Endothelial cell of umbilical vein (primary cell): Measurements from ENCODE around the gene KIDINS220. TPM values are rescaled to one million over a fixed set of nuclear protein-coding genes. Genes with fewer than 3 reads are reported as not detected.

ENCODE experiments used
- BruUV-seq: library from RNA; stranded (reverse); fragments of 400-500 nt; replicated peaks from 2 replicates; lab custom pipeline; 2021; lab: Mats Ljungman, UMichigan
- CTCF ChIA-PET: fragments of 300-600, 350-600 bp; sonication (Branson Sonifier 250); formaldehyde crosslinking; loops from one replicate; lab custom pipeline; 2021; ENCODE audit warnings: antibody characterized with exemption, inconsistent platforms; lab: Charles Lee
- POLR2A ChIA-PET: fragments of 300-600, 350-600 bp; sonication (Branson Sonifier 250); formaldehyde crosslinking; loops from one replicate; lab custom pipeline; 2021; ENCODE audit warnings: antibody characterized with exemption, inconsistent platforms; lab: Charles Lee
- DNase-seq: peaks from one replicate; pipeline ENCODE4 v3.0.0-alpha.2; 2011; ENCODE audit warnings: low read depth, low spot score
- FAIRE-seq: peaks from 2 replicates; lab custom pipeline; 2011; peaks lifted over from hg19 to GRCh38; lab: Jason Lieb, UNC
- H2AFZ ChIP-seq: 2 replicates; pipeline ENCODE4 v1.6.0; 2012; ENCODE audit warnings: low read depth, low read length, control low read depth, inconsistent platforms
- H3K27ac ChIP-seq: 2 replicates; pipeline ENCODE4 v1.5.1; 2011; ENCODE audit warnings: low read depth, mild to moderate bottlenecking, control low read depth, low read length, moderate library complexity; ENCODE audit not compliant: insufficient read depth
- H3K27me3 ChIP-seq, 2 experiments: 2 replicates each; pipeline versions ENCODE4 v1.6.0 to v1.6.1; 2011; ENCODE audit warnings: low read length in 2 of 2, mixed read lengths in 1 of 2; ENCODE audit not compliant: control insufficient read depth in 2 of 2, insufficient read depth in 2 of 2
- H3K36me3 ChIP-seq, 2 experiments: 2 replicates in 1 of 2; 3 replicates in 1 of 2; pipeline ENCODE4 v1.5.1; 2011; ENCODE audit warnings: low read length in 2 of 2, mild to moderate bottlenecking in 1 of 2, moderate library complexity in 1 of 2; ENCODE audit not compliant: control insufficient read depth in 2 of 2, insufficient read depth in 2 of 2; ENCODE audit errors: extremely low read depth in 1 of 2
- H3K4me1 ChIP-seq: 3 replicates; pipeline ENCODE4 v1.5.1; 2011; ENCODE audit warnings: mild to moderate bottlenecking, low read length; ENCODE audit not compliant: control insufficient read depth, insufficient read depth; ENCODE audit errors: extremely low read depth
- H3K4me2 ChIP-seq: 2 replicates; pipeline ENCODE4 v1.6.1; 2011; ENCODE audit warnings: low read length, control low read depth, mixed read lengths; ENCODE audit not compliant: insufficient read depth
- H3K4me3 ChIP-seq, 3 experiments: fragments of 200-600 bp in 1 of 3; sonication (generic), shearing (Covaris generic) in 1 of 3; replicated peaks in 1 of 3; 2 replicates each; pipeline ENCODE4 v1.5.1; 2011 to 2016; ENCODE audit warnings: control low read depth in 3 of 3, low read length in 3 of 3, mild to moderate bottlenecking in 2 of 3, inconsistent platforms in 1 of 3, low read depth in 1 of 3, moderate library complexity in 1 of 3; ENCODE audit not compliant: insufficient read depth in 1 of 3
- H3K79me2 ChIP-seq: 2 replicates; pipeline ENCODE4 v1.6.0; 2012; ENCODE audit warnings: low read length, inconsistent platforms; ENCODE audit not compliant: control insufficient read depth, insufficient read depth
- H3K9ac ChIP-seq: replicated peaks from 2 replicates; pipeline ENCODE3; 2011; ENCODE audit warnings: low read length, control low read depth; ENCODE audit not compliant: insufficient read depth; ENCODE audit errors: extremely low read depth
- H3K9me1 ChIP-seq: replicated peaks from 3 replicates; pipeline ENCODE4 v1.6.0; 2011; ENCODE audit warnings: mild to moderate bottlenecking, low read length; ENCODE audit not compliant: control insufficient read depth, insufficient read depth; ENCODE audit errors: extremely low read depth
- H3K9me3 ChIP-seq: replicated peaks from 2 replicates; pipeline ENCODE4 v1.5.1; 2012; ENCODE audit warnings: low read length, inconsistent platforms; ENCODE audit not compliant: control insufficient read depth, insufficient read depth
- H4K20me1 ChIP-seq: replicated peaks from 2 replicates; pipeline ENCODE3; 2011; ENCODE audit warnings: mild to moderate bottlenecking, low read length; ENCODE audit not compliant: control insufficient read depth, insufficient read depth; ENCODE audit errors: extremely low read depth
- EZH2 ChIP-seq: IDR thresholded peaks from 2 replicates; pipeline ENCODE4 v1.6.1; 2012; ENCODE audit warnings: borderline replicate concordance, low read depth, mild to moderate bottlenecking, moderate library complexity, low read length, inconsistent platforms; ENCODE audit not compliant: severe bottlenecking
- FOS ChIP-seq: IDR thresholded peaks from 2 replicates; pipeline ENCODE4 v1.6.1; 2011; ENCODE audit warnings: mild to moderate bottlenecking, low read length, moderate library complexity, borderline replicate concordance; ENCODE audit not compliant: insufficient read depth
- GATA2 ChIP-seq: IDR thresholded peaks from 2 replicates; pipeline ENCODE4 v1.7.0; 2011; ENCODE audit warnings: low read depth, mild to moderate bottlenecking, moderate library complexity, mixed read lengths, low read length; ENCODE audit not compliant: insufficient read length, insufficient read depth
- JUN ChIP-seq: IDR thresholded peaks from 2 replicates; pipeline ENCODE4 v1.6.1; 2011; ENCODE audit warnings: borderline replicate concordance, low read depth; ENCODE audit not compliant: insufficient read length, insufficient read depth
- MYC ChIP-seq: IDR thresholded peaks from one replicate; pipeline ENCODE4 v1.6.1; 2011; ENCODE audit warnings: mild to moderate bottlenecking, low read depth, low read length
- POLR2A ChIP-seq: IDR thresholded peaks from 2 replicates; pipeline ENCODE4 v1.6.1; 2012; ENCODE audit warnings: low read depth, mild to moderate bottlenecking, control low read depth, low read length
- POLR2AphosphoS5 ChIP-seq: IDR thresholded peaks from 2 replicates; pipeline ENCODE4 v1.6.1; 2012; ENCODE audit warnings: low read depth, mild to moderate bottlenecking, control low read depth, low read length, moderate library complexity; ENCODE audit not compliant: insufficient read depth
- dilution Hi-C: fragments of 300-500 bp; cut with MboI; formaldehyde crosslinking; loops from one replicate; pipeline ENCODE4 v1.15.0; 2019; ENCODE audit warnings: low sequenced_read_pairs; ENCODE audit not compliant: extremely low pct_ligation_motif_present
- intact Hi-C: fragments of 100-400 bp; cut with micrococcal nuclease; formaldehyde crosslinking; loops from one replicate; pipeline ENCODE4 v1.10.0; 2022
- polyA plus RNA-seq, 4 experiments: library from polyadenylated mRNA; depleted of rRNA in 3 of 4; stranded (reverse) in 3 of 4; unstranded in 1 of 4; fragments of >200 nt; gene quantifications; 2 replicates each; pipeline versions ENCODE4 v1.2.1 to v1.2.3, GENCODE V29; 2011 to 2012; ENCODE audit warnings: missing spikeins in 1 of 4
- total RNA-seq: library from RNA; stranded (reverse); gene quantifications from 2 replicates; pipeline ENCODE4 v1.2.3, GENCODE V29; 2021
- TF ChIP-seq, protein P1 (sequence below): IDR thresholded peaks from 2 replicates; pipeline ENCODE4 v1.6.1; 2011; ENCODE audit not compliant: insufficient read depth, insufficient read length
- TF ChIP-seq, protein P2 (sequence below), 2 donors: IDR thresholded peaks; 1 replicate in 1 of 2; 2 replicates in 1 of 2; pipeline ENCODE4 v1.5.1; 2011; ENCODE audit warnings: low read length in 2 of 2, mild to moderate bottlenecking in 2 of 2, moderate library complexity in 2 of 2, control low read depth in 1 of 2, inconsistent platforms in 1 of 2, low read depth in 1 of 2; ENCODE audit not compliant: insufficient read depth in 1 of 2; ENCODE audit errors: extremely low read depth in 1 of 2

Gene KIDINS220
- total and polyA plus RNA-seq, 2 donors (not counting 3 experiments of a cell fraction or from before 2014, with no cell fraction given), result 33.9 to 41.3 TPM

DNA sequence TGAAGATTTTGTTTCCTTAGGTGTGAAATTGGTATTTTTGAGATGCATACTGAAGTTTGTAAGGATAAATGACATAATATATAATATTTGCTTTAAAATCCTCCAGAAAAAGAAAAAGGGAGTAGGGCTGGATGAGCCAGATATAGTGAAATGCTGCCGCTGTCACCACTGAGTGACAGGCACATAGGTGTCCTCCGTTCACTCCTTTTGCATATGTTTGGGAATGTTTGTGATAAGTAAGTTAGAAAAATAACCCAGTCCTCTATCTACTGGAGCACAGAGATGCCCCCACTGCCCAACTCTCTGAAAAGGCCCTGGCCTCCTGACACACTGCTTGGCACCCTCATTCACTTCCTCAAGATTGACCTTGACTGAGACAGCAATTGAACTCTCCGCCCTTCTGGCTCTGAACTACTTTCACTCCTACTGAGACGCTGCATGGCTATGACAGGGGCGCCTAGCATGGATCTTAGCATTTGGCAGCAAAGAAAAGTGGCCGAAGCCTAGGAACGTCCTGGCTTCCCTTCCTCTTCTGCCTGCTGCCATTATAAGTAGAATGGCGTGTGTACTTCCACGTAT, 145.5 kb downstream of the KIDINS220 start:
- H3K79me2 ChIP-seq, result no peaks in the 10 kb centered on the region
- H3K9ac ChIP-seq, result no peak overlapping the region
- POLR2A ChIA-PET, result no interaction called here
- H3K36me3 ChIP-seq, result no peaks in the 10 kb centered on the region
- no peak overlapping the region for H3K4me3 ChIP-seq
- H3K4me2 ChIP-seq, result no peak overlapping the region
- H3K27me3 ChIP-seq, result peaks cover 0 to 2% of the 10 kb centered on the region in 2 experiments
- no peak overlapping the region for H2AFZ ChIP-seq
- no peaks in the 10 kb centered on the region for H4K20me1 ChIP-seq
- no peaks in the 10 kb centered on the region for H3K4me1 ChIP-seq
- FAIRE-seq (no peak), DNase-seq (no peak)
- dilution Hi-C loops, result no loop called here
- TF ChIP-seq FOS, result no peak
- TF ChIP-seq JUN, result no peak
- TF ChIP-seq EZH2, result no peak
- TF ChIP-seq, protein P1, sequence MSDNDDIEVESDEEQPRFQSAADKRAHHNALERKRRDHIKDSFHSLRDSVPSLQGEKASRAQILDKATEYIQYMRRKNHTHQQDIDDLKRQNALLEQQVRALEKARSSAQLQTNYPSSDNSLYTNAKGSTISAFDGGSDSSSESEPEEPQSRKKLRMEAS, result no peak
- TF ChIP-seq MYC, result no peak
- TF ChIP-seq POLR2AphosphoS5, result no peak
- TF ChIP-seq, protein P2, sequence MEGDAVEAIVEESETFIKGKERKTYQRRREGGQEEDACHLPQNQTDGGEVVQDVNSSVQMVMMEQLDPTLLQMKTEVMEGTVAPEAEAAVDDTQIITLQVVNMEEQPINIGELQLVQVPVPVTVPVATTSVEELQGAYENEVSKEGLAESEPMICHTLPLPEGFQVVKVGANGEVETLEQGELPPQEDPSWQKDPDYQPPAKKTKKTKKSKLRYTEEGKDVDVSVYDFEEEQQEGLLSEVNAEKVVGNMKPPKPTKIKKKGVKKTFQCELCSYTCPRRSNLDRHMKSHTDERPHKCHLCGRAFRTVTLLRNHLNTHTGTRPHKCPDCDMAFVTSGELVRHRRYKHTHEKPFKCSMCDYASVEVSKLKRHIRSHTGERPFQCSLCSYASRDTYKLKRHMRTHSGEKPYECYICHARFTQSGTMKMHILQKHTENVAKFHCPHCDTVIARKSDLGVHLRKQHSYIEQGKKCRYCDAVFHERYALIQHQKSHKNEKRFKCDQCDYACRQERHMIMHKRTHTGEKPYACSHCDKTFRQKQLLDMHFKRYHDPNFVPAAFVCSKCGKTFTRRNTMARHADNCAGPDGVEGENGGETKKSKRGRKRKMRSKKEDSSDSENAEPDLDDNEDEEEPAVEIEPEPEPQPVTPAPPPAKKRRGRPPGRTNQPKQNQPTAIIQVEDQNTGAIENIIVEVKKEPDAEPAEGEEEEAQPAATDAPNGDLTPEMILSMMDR (IDR thresholded peaks at IDR 0.05; ENCODE audit: extremely low read depth in 1 of 2, insufficient read depth in 1 of 2, low read depth in 1 of 2, low read length in 2 of 2), result no peak
- TF ChIP-seq GATA2, result no peak
- no peak for TF ChIP-seq POLR2A
- no peaks in the 10 kb centered on the region for H3K9me1 ChIP-seq
- BruUV-seq, result no TSS peak
- H3K9me3 ChIP-seq, result no peaks in the 10 kb centered on the region
- no peak overlapping the region for H3K27ac ChIP-seq
- CTCF ChIA-PET, result no interaction called here
- intact Hi-C loops, result loop anchor here (5.0 kb wide), 1 partner anchor 445 kb away; no protein-coding TSS in a partner anchor
